Testis (tissue), 3 donors: ENCODE measurements around the gene FOXN3. TPM values are rescaled to one million over a fixed set of nuclear protein-coding genes. Genes with fewer than 3 reads are reported as not detected.

Experiments
- DNase-seq: peaks from one replicate; pipeline ENCODE4 v3.0.0-alpha.2; 2019
- H3K27ac ChIP-seq, 2 donors: fragments of 200-600 bp; sonication (generic); one replicate each; pipeline ENCODE4 v1.5.1; 2019
- H3K27me3 ChIP-seq: fragments of 200-600 bp; sonication (generic); one replicate; pipeline ENCODE4 v1.5.1; 2019
- H3K36me3 ChIP-seq: fragments of 200-600 bp; sonication (generic); one replicate; pipeline ENCODE4 v1.5.1; 2017; ENCODE audit warnings: low read depth; ENCODE audit errors: missing control alignments
- H3K4me1 ChIP-seq: fragments of 200-600 bp; sonication (generic); one replicate; pipeline ENCODE4 v1.5.1; 2019
- H3K4me3 ChIP-seq, 2 donors: fragments of 200-600 bp; sonication (generic); one replicate each; pipeline ENCODE4 v1.5.1; 2017 to 2019
- H3K9me3 ChIP-seq: fragments of 200-600 bp; sonication (generic); one replicate; pipeline ENCODE4 v1.5.1; 2017
- CTCF ChIP-seq, 3 experiments: fragments of 450-650 bp in 2 of 3; fragments of 200-600 bp in 1 of 3; sonication (generic) in 1 of 3; IDR thresholded peaks; one replicate each; pipeline ENCODE4 v1.5.1; 2016 to 2019; ENCODE audit warnings: antibody characterized with exemption in 3 of 3, mild to moderate bottlenecking in 2 of 3, moderate library complexity in 1 of 3
- POLR2A ChIP-seq: fragments of 450-650 bp; IDR thresholded peaks from one replicate; pipeline ENCODE4 v1.6.1; 2017; ENCODE audit warnings: antibody characterized with exemption, mild to moderate bottlenecking, moderate library complexity
- whole genome bisulfite sequencing, 2 donors: methylation state at CpG; one replicate each; pipeline ENCODE4 v1.1.5; 2018; 5-methylcytosine and 5-hydroxymethylcytosine counted together
- intact Hi-C: fragments of 100-400 bp; cut with DNase I; formaldehyde crosslinking; loops from one replicate; pipeline ENCODE4 v1.15.1; 2023; ENCODE audit warnings: low total_unique reads
- polyA plus RNA-seq: library from polyadenylated mRNA; stranded (reverse); fragments of 350-450 nt; fragmentation: Illumina TruSeq; extraction: RNeasy Lipid Tissue Mini Kit (QIAGEN cat#74804); gene quantifications from one replicate; pipeline ENCODE4 v1.2.3, GENCODE V29; 2014; ENCODE audit warnings: low read depth, low replicate concordance; ENCODE audit not compliant: insufficient read depth
- total RNA-seq, 2 donors: library from RNA; depleted of rRNA; stranded (reverse); fragments of >200 nt; gene quantifications; one replicate each; pipeline ENCODE4 v1.2.3, GENCODE V29; 2016

The FOXN3 gene
- total and polyA plus RNA-seq, 3 donors from 2014 or later, result 40.7 to 103 (median 100) TPM

- no peak overlapping the region for H3K27ac ChIP-seq
- no peaks in the 10 kb centered on the region for H3K36me3 ChIP-seq
- 85 to 90% methylated on average over 5 of the region's 5 CpGs for WGBS, 2 donors
- H3K4me3 ChIP-seq, result no peak overlapping the region
- H3K27me3 ChIP-seq, result no peaks in the 10 kb centered on the region
- H3K4me1 ChIP-seq, result peaks cover 8% of the 10 kb centered on the region
- no peaks in the 10 kb centered on the region for H3K9me3 ChIP-seq
- intact Hi-C loops, result no loop called here
- no peak for DNase-seq
- no peak for TF ChIP-seq CTCF (IDR thresholded peaks at IDR 0.05)
- TF ChIP-seq POLR2A, result no peak
Observed at GRCh38 chr14:89382487-89382886, 34.5 kb downstream of the FOXN3 start.

GRCh38 chr14:89379891-89380820 lies 36.9 kb downstream of the FOXN3 start:
- Histone ChIP-seq H3K27me3 (no peaks in the 10 kb centered on the region), H3K4me1 (peaks cover 4% of the 10 kb centered on the region), H3K27ac (no peak overlapping the region), H3K36me3 (no peaks in the 10 kb centered on the region), H3K4me3 (no peak overlapping the region), H3K9me3 (no peaks in the 10 kb centered on the region)
- TF ChIP-seq CTCF (IDR thresholded peaks at IDR 0.05) (no peak), POLR2A (no peak)
- no peak for DNase-seq
- WGBS, 2 donors, result 96 to 97% methylated on average over 16 of the region's 16 CpGs
- intact Hi-C loops, result no loop called here

GRCh38 chr14:89379006-89379405 lies 38.0 kb downstream of the FOXN3 start:
- TF ChIP-seq CTCF (IDR thresholded peaks at IDR 0.05) (no peak), POLR2A (no peak)
- H3K27ac ChIP-seq, result no peak overlapping the region
- H3K9me3 ChIP-seq, result no peaks in the 10 kb centered on the region
- no peak overlapping the region for H3K4me3 ChIP-seq
- no peaks in the 10 kb centered on the region for H3K27me3 ChIP-seq
- no peaks in the 10 kb centered on the region for H3K36me3 ChIP-seq
- H3K4me1 ChIP-seq, result no peaks in the 10 kb centered on the region
- intact Hi-C loops, result no loop called here
- DNase-seq, result no peak
- 92 to 93% methylated on average over 8 to 9 of the region's 9 CpGs for WGBS, 2 donors

- WGBS, 2 donors, result 60 to 67% methylated on average over 5 of the region's 5 CpGs
- no peaks in the 10 kb centered on the region for H3K4me1 ChIP-seq
- H3K4me3 ChIP-seq, result no peak overlapping the region
- H3K36me3 ChIP-seq, result no peaks in the 10 kb centered on the region
- no peak overlapping the region for H3K27ac ChIP-seq
- H3K9me3 ChIP-seq, result no peaks in the 10 kb centered on the region
- DNase-seq, result peak; percentile 51
- no peaks in the 10 kb centered on the region for H3K27me3 ChIP-seq
- TF ChIP-seq POLR2A, result no peak
- TF ChIP-seq CTCF (IDR thresholded peaks at IDR 0.05), result no peak
- intact Hi-C loops, result no loop called here
Observed at GRCh38 chr14:89378119-89378518, 38.9 kb downstream of the FOXN3 start.
